Neural cell (in vitro differentiated cells): ENCODE data around the gene PRRX1. TPM values are rescaled to one million over a fixed set of nuclear protein-coding genes. Genes with fewer than 3 reads are reported as not detected.

Experiments used
- H2AFZ ChIP-seq: fragments of 200-600, 300-800 bp; sonication (generic), shearing (Covaris generic); 2 replicates; pipeline ENCODE4 v1.6.0; 2014; ENCODE audit warnings: low read depth, mild to moderate bottlenecking, antibody characterized with exemption, low read length, moderate library complexity
- H3F3A ChIP-seq: fragments of 200-600 bp; shearing (Covaris generic); 2 replicates; pipeline ENCODE4 v1.6.1; 2016; ENCODE audit warnings: mild to moderate bottlenecking, moderate library complexity, mixed read lengths, antibody characterized with exemption, low read length; ENCODE audit not compliant: insufficient read depth, poor library complexity, severe bottlenecking
- H3K27ac ChIP-seq: fragments of 200-600, 300-800 bp; sonication (generic), shearing (Covaris generic); 2 replicates; pipeline ENCODE4 v1.5.1; 2014; ENCODE audit warnings: mild to moderate bottlenecking, low read length, moderate library complexity
- H3K27me3 ChIP-seq: fragments of 300-800, 200-600 bp; sonication (generic), shearing (Covaris generic); 2 replicates; pipeline ENCODE4 v1.6.0; 2014; ENCODE audit warnings: mild to moderate bottlenecking, low read depth, low read length, moderate library complexity; ENCODE audit not compliant: insufficient read depth
- H3K36me3 ChIP-seq: fragments of 300-800, 200-600 bp; sonication (generic), shearing (Covaris generic); 2 replicates; pipeline ENCODE4 v1.5.1; 2014; ENCODE audit warnings: mild to moderate bottlenecking, antibody characterized with exemption, low read length, moderate library complexity; ENCODE audit not compliant: insufficient read depth
- H3K4me2 ChIP-seq: fragments of 300-800, 200-600 bp; sonication (generic), shearing (Covaris generic); 2 replicates; pipeline ENCODE4 v1.6.0; 2014; ENCODE audit warnings: mild to moderate bottlenecking, low read length
- H3K4me3 ChIP-seq: fragments of 300-800, 200-600 bp; sonication (generic), shearing (Covaris generic); 2 replicates; pipeline ENCODE4 v1.5.1; 2014; ENCODE audit warnings: mild to moderate bottlenecking, low read length, moderate library complexity
- H3K79me2 ChIP-seq: fragments of 200-600 bp; shearing (Covaris generic); replicated peaks from 2 replicates; pipeline ENCODE4 v1.6.0; 2014; ENCODE audit warnings: mild to moderate bottlenecking, low read length, moderate library complexity; ENCODE audit not compliant: insufficient read depth
- H3K9ac ChIP-seq: fragments of 300-800, 200-600 bp; sonication (generic), shearing (Covaris generic); 2 replicates; pipeline ENCODE4 v1.6.1; 2016; ENCODE audit warnings: mild to moderate bottlenecking, low read length, mixed read lengths
- H3K9me2 ChIP-seq: fragments of 200-600 bp; shearing (Covaris generic); 2 replicates; pipeline ENCODE4 v1.6.1; 2016; ENCODE audit warnings: mild to moderate bottlenecking, low read length, mixed read lengths; ENCODE audit not compliant: insufficient read depth
- H3K9me3 ChIP-seq: fragments of 200-600, 300-800 bp; sonication (generic), shearing (Covaris generic); 2 replicates; pipeline ENCODE4 v1.6.1; 2016; ENCODE audit warnings: mild to moderate bottlenecking, mixed run types, low read length, moderate library complexity, mixed read lengths
- H4K20me1 ChIP-seq: fragments of 200-600 bp; shearing (Covaris generic); 2 replicates; pipeline ENCODE4 v1.6.1; 2016; ENCODE audit warnings: mild to moderate bottlenecking, mixed run types; ENCODE audit not compliant: insufficient read depth
- EP300 ChIP-seq: fragments of 450-650 bp; conservative IDR thresholded peaks from 2 replicates; pipeline ENCODE4 v1.6.1; 2014; ENCODE audit warnings: antibody characterized with exemption, mild to moderate bottlenecking, moderate library complexity; ENCODE audit not compliant: poor library complexity, severe bottlenecking
- EZH2 ChIP-seq: fragments of 200-600, 300-800 bp; shearing (Covaris generic), sonication (generic); IDR thresholded peaks from 2 replicates; pipeline ENCODE4 v1.6.1; 2014; ENCODE audit warnings: antibody characterized with exemption, low read length, borderline replicate concordance, mild to moderate bottlenecking; ENCODE audit not compliant: insufficient read depth, poor library complexity, severe bottlenecking
- MXI1 ChIP-seq: fragments of 450-650 bp; conservative IDR thresholded peaks from 2 replicates; pipeline ENCODE4 v1.6.1; 2014; ENCODE audit warnings: antibody characterized with exemption, mild to moderate bottlenecking; ENCODE audit not compliant: poor library complexity, severe bottlenecking
- POLR2AphosphoS5 ChIP-seq: IDR thresholded peaks from 2 replicates; pipeline ENCODE4 v1.6.1; 2012
- RAD21 ChIP-seq: fragments of 450-650 bp; conservative IDR thresholded peaks from 2 replicates; pipeline ENCODE4 v1.6.1; 2014; ENCODE audit warnings: antibody characterized with exemption, mild to moderate bottlenecking, moderate library complexity
- SMC3 ChIP-seq: fragments of 450-650 bp; conservative IDR thresholded peaks from 2 replicates; pipeline ENCODE4 v1.6.1; 2014; ENCODE audit warnings: antibody characterized with exemption, mild to moderate bottlenecking, moderate library complexity; ENCODE audit not compliant: poor library complexity
- TAF1 ChIP-seq: IDR thresholded peaks from 2 replicates; pipeline ENCODE4 v1.6.1; 2012; ENCODE audit warnings: low read depth
- polyA plus RNA-seq: library from polyadenylated mRNA; depleted of rRNA; stranded (reverse); fragments of >200 nt; gene quantifications from 2 replicates; pipeline ENCODE4 v1.2.3, GENCODE V29; 2014
- TF ChIP-seq, protein P1 (sequence below): fragments of 450-650 bp; IDR thresholded peaks from 2 replicates; pipeline ENCODE4 v1.5.1; 2014; ENCODE audit warnings: antibody characterized with exemption, mild to moderate bottlenecking, moderate library complexity; ENCODE audit not compliant: poor library complexity, severe bottlenecking
- TF ChIP-seq, protein P2 (sequence below): IDR thresholded peaks from 2 replicates; pipeline ENCODE4 v1.6.1; 2012; ENCODE audit warnings: borderline replicate concordance

The PRRX1 gene
- polyA plus RNA-seq, 1 donor from 2014 or later: 0.10 TPM

DNA sequence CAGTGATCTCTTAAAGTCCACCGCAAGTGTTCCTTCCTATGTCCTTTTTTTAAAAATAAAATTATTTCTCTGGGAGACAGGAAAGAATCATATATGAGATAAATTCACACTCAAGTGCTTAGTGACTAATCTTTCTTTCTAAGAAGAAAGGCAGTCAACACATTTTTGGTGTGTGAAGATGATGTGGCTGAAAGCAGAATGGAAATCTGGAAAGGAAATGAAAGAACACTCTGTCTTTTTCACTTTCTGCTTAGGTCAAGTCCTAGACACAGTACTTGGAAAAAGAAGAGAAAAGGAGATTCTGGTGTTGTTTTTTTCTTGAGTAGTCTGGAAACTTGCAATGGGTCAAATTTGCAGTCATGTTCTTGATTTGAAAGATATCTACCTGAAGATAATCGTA is 45.5 kb upstream of the PRRX1 start:
- Histone ChIP-seq H2AFZ (no peak overlapping the region), H3F3A (no peaks in the 10 kb centered on the region), H3K9me3 (no peaks in the 10 kb centered on the region), H4K20me1 (no peaks in the 10 kb centered on the region), H3K27ac (no peak overlapping the region), H3K4me3 (no peak overlapping the region), H3K27me3 (no peaks in the 10 kb centered on the region), H3K36me3 (no peaks in the 10 kb centered on the region), H3K79me2 (no peaks in the 10 kb centered on the region), H3K4me2 (no peak overlapping the region), H3K9me2 (no peaks in the 10 kb centered on the region), H3K9ac (no peak overlapping the region)
- TF ChIP-seq RAD21 (no peak), SMC3 (no peak), POLR2AphosphoS5 (no peak), EZH2 (no peak), MXI1 (no peak), EP300 (no peak), TAF1 (no peak)
- TF ChIP-seq, protein P1, sequence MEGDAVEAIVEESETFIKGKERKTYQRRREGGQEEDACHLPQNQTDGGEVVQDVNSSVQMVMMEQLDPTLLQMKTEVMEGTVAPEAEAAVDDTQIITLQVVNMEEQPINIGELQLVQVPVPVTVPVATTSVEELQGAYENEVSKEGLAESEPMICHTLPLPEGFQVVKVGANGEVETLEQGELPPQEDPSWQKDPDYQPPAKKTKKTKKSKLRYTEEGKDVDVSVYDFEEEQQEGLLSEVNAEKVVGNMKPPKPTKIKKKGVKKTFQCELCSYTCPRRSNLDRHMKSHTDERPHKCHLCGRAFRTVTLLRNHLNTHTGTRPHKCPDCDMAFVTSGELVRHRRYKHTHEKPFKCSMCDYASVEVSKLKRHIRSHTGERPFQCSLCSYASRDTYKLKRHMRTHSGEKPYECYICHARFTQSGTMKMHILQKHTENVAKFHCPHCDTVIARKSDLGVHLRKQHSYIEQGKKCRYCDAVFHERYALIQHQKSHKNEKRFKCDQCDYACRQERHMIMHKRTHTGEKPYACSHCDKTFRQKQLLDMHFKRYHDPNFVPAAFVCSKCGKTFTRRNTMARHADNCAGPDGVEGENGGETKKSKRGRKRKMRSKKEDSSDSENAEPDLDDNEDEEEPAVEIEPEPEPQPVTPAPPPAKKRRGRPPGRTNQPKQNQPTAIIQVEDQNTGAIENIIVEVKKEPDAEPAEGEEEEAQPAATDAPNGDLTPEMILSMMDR: no peak
- TF ChIP-seq, protein P2, sequence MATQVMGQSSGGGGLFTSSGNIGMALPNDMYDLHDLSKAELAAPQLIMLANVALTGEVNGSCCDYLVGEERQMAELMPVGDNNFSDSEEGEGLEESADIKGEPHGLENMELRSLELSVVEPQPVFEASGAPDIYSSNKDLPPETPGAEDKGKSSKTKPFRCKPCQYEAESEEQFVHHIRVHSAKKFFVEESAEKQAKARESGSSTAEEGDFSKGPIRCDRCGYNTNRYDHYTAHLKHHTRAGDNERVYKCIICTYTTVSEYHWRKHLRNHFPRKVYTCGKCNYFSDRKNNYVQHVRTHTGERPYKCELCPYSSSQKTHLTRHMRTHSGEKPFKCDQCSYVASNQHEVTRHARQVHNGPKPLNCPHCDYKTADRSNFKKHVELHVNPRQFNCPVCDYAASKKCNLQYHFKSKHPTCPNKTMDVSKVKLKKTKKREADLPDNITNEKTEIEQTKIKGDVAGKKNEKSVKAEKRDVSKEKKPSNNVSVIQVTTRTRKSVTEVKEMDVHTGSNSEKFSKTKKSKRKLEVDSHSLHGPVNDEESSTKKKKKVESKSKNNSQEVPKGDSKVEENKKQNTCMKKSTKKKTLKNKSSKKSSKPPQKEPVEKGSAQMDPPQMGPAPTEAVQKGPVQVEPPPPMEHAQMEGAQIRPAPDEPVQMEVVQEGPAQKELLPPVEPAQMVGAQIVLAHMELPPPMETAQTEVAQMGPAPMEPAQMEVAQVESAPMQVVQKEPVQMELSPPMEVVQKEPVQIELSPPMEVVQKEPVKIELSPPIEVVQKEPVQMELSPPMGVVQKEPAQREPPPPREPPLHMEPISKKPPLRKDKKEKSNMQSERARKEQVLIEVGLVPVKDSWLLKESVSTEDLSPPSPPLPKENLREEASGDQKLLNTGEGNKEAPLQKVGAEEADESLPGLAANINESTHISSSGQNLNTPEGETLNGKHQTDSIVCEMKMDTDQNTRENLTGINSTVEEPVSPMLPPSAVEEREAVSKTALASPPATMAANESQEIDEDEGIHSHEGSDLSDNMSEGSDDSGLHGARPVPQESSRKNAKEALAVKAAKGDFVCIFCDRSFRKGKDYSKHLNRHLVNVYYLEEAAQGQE: no peak

DNA sequence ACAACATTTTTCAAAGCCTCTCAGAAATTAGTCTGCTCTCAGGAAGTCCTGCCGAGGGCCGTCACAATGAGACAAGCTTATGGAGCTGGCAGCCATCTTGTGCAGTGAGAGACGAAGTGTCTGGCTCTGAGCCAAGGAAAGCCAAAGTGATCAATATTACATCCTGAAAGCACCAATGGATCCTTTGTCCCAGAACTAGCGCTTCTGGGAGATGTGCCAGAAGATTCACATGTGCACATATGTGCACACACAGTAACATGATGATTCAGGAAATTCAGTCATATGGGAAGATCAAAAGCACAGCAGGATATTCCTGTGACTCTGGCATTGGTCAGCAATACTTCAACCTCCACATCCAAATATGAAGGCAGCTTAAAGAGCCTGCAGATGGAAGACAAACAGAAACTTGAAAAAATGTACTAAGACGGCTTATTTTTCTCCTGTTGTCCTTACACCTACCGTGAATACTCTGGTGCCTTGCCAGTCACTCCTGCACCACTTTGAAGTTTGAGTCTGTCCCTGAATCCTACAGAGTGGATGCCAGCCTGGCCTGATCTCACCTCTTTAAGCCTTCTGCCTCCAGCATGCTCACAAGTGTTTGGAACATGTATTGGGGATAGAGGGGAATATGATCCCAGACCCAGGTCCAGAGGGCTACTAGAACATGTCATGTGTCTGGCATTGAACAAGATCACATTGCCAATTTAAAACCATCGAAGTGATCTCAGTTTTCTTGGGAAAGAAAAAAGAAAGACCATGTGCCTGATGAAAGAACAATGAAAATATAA is 44.5 kb upstream of the PRRX1 start:
- Histone ChIP-seq H3K4me3 (no peak overlapping the region), H4K20me1 (no peaks in the 10 kb centered on the region), H3K9me3 (no peaks in the 10 kb centered on the region), H3K36me3 (no peaks in the 10 kb centered on the region), H3K27me3 (no peaks in the 10 kb centered on the region), H3K27ac (no peak overlapping the region), H2AFZ (no peak overlapping the region), H3F3A (no peaks in the 10 kb centered on the region), H3K9ac (no peak overlapping the region), H3K79me2 (no peaks in the 10 kb centered on the region), H3K4me2 (no peak overlapping the region), H3K9me2 (no peaks in the 10 kb centered on the region)
- no peak for TF ChIP-seq SMC3
- no peak for TF ChIP-seq POLR2AphosphoS5
- TF ChIP-seq TAF1: no peak
- TF ChIP-seq EZH2: no peak
- no peak for TF ChIP-seq RAD21
- TF ChIP-seq EP300: no peak
- TF ChIP-seq, protein P2: no peak
- TF ChIP-seq, protein P1: no peak
- TF ChIP-seq MXI1: no peak
